ENCODE measurements around the gene ADCY5. TPM values are rescaled to one million over a fixed set of nuclear protein-coding genes. Genes with fewer than 3 reads are reported as not detected.

ADCY5 gene
- total RNA-seq, 1 experiment from 2014 or later, result 0.49 TPM

DNA sequence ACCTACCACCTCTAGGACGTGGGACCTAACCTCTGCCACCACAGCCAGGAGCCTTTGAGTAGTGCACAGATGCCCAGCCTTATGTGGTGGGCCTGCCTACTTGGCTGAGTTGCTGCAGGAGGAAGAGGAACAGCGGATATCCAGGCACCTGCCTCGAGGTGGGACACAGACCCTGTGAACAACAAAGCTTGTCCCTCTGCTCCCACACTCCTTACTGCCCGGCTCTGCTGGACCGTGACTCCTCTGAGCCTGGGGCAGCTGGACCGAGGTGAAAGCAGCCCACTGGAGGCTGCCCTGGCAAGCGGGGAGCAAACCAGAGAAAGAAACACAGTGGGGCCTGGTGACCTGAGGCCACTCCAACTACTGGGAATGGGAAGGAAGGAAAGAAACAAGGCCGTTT lies 149.3 kb downstream of the ADCY5 start:
- BruUV-seq (replicated peaks), result no TSS peak
- Histone ChIP-seq H3K9me3 (ENCODE audit: control insufficient read depth in 1 of 2, insufficient read depth in 1 of 2, low read depth in 1 of 2, low read length in 2 of 2) (no peaks in the 10 kb centered on the region), H3K79me2 (ENCODE audit: insufficient read depth, low read length) (no peaks in the 10 kb centered on the region), H3K4me1 (ENCODE audit: control insufficient read depth in 1 of 2, insufficient read depth in 2 of 2, low read length in 2 of 2) (no peaks in the 10 kb centered on the region), H4K20me1 (ENCODE audit: insufficient read depth) (no peaks in the 10 kb centered on the region), H3K27ac (ENCODE audit: low read depth, low read length) (no peak overlapping the region), H2AFZ (ENCODE audit: low read depth, low read length, poor library complexity, severe bottlenecking) (no peak overlapping the region), H3K9ac (ENCODE audit: low read length) (no peak overlapping the region), H3K9me2 (ENCODE audit: insufficient read depth) (no peaks in the 10 kb centered on the region), H3K36me3 (ENCODE audit: control insufficient read depth in 1 of 2, insufficient read depth in 2 of 2, low read length in 2 of 2) (no peaks in the 10 kb centered on the region), H3K4me3 (replicated peaks in 1 of 2; ENCODE audit: low read depth in 1 of 2, low read length in 2 of 2) (no peak overlapping the region), H3K27me3 (ENCODE audit: insufficient read depth, low read length) (peaks cover 4% of the 10 kb centered on the region; the same call in 1 of the 2 replicates), H3K4me2 (ENCODE audit: low read length) (no peak overlapping the region)
- DNase-seq (ENCODE audit: low read depth, low spot score) (no peak), ATAC-seq (no peak)
- intact Hi-C loops (cut with micrococcal nuclease), result no loop called here
- POLR2A ChIA-PET, result no interaction called here
- TF ChIP-seq YY1 (IDR thresholded peaks at IDR 0.05; ENCODE audit: extremely low read depth, insufficient replicate concordance, low read depth, low read length) (no peak), FOSL1 (IDR thresholded peaks at IDR 0.05; ENCODE audit: low read depth) (no peak), RAD21 (IDR thresholded peaks at IDR 0.05; ENCODE audit: low read depth) (no peak)
- RAD21 ChIA-PET (ENCODE audit: low non-redundant PET in 1 of 2, low total read pairs in 2 of 2, uncharacterized antibody in 2 of 2, unreplicated experiment in 2 of 2), result no interaction called here
- CTCF ChIA-PET, result no interaction called here

GRCh38 chr3:123298903-123299302 lies 150.0 kb downstream of the ADCY5 start:
- Histone ChIP-seq H3K4me2 (ENCODE audit: low read length) (no peak overlapping the region), H3K4me3 (replicated peaks in 1 of 2; ENCODE audit: low read depth in 1 of 2, low read length in 2 of 2) (no peak overlapping the region), H3K36me3 (ENCODE audit: control insufficient read depth in 1 of 2, insufficient read depth in 2 of 2, low read length in 2 of 2) (no peaks in the 10 kb centered on the region), H3K9ac (ENCODE audit: low read length) (no peak overlapping the region), H3K4me1 (ENCODE audit: control insufficient read depth in 1 of 2, insufficient read depth in 2 of 2, low read length in 2 of 2) (no peaks in the 10 kb centered on the region), H4K20me1 (ENCODE audit: insufficient read depth) (no peaks in the 10 kb centered on the region), H3K27me3 (ENCODE audit: insufficient read depth, low read length) (peaks cover 8% of the 10 kb centered on the region; the same call in 1 of the 2 replicates), H3K9me2 (ENCODE audit: insufficient read depth) (no peaks in the 10 kb centered on the region), H3K79me2 (ENCODE audit: insufficient read depth, low read length) (no peaks in the 10 kb centered on the region), H3K27ac (ENCODE audit: low read depth, low read length) (no peak overlapping the region), H3K9me3 (ENCODE audit: control insufficient read depth in 1 of 2, insufficient read depth in 1 of 2, low read depth in 1 of 2, low read length in 2 of 2) (no peaks in the 10 kb centered on the region), H2AFZ (ENCODE audit: low read depth, low read length, poor library complexity, severe bottlenecking) (no peak overlapping the region)
- intact Hi-C loops (cut with micrococcal nuclease), result no loop called here
- DNase-seq (ENCODE audit: low read depth, low spot score) (no peak), ATAC-seq (no peak)
- ChIA-PET RAD21 (ENCODE audit: low non-redundant PET in 1 of 2, low total read pairs in 2 of 2, uncharacterized antibody in 2 of 2, unreplicated experiment in 2 of 2) (no interaction called here), CTCF (no interaction called here), POLR2A (no interaction called here)
- BruUV-seq (replicated peaks), result no TSS peak
- TF ChIP-seq EZH2 (IDR thresholded peaks at IDR 0.05) (no peak), ZBTB33 (IDR thresholded peaks at IDR 0.05; ENCODE audit: extremely low read depth, insufficient replicate concordance, low read length) (no peak), POLR2AphosphoS5 (IDR thresholded peaks at IDR 0.05; ENCODE audit: low read depth, low read length) (no peak), ZNF274 (IDR thresholded peaks at IDR 0.05; ENCODE audit: low read depth, low read length) (no peak), MAX (IDR thresholded peaks at IDR 0.05) (no peak), EZH2phosphoT487 (IDR thresholded peaks at IDR 0.05; ENCODE audit: borderline replicate concordance) (no peak), EGR1 (IDR thresholded peaks at IDR 0.05; ENCODE audit: low read depth) (no peak), CBX3 (IDR thresholded peaks at IDR 0.05; ENCODE audit: low read depth) (no peak), RAD21 (IDR thresholded peaks at IDR 0.05; ENCODE audit: low read depth) (no peak)
- TF ChIP-seq, protein P1, sequence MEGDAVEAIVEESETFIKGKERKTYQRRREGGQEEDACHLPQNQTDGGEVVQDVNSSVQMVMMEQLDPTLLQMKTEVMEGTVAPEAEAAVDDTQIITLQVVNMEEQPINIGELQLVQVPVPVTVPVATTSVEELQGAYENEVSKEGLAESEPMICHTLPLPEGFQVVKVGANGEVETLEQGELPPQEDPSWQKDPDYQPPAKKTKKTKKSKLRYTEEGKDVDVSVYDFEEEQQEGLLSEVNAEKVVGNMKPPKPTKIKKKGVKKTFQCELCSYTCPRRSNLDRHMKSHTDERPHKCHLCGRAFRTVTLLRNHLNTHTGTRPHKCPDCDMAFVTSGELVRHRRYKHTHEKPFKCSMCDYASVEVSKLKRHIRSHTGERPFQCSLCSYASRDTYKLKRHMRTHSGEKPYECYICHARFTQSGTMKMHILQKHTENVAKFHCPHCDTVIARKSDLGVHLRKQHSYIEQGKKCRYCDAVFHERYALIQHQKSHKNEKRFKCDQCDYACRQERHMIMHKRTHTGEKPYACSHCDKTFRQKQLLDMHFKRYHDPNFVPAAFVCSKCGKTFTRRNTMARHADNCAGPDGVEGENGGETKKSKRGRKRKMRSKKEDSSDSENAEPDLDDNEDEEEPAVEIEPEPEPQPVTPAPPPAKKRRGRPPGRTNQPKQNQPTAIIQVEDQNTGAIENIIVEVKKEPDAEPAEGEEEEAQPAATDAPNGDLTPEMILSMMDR (IDR thresholded peaks at IDR 0.05 in 2 of 3, conservative IDR thresholded peaks at IDR 0.05 in 1 of 3; ENCODE audit: borderline replicate concordance in 1 of 3, insufficient read depth in 1 of 3, low read depth in 2 of 3, low read length in 2 of 3), result no peak
- TF ChIP-seq, protein P2, sequence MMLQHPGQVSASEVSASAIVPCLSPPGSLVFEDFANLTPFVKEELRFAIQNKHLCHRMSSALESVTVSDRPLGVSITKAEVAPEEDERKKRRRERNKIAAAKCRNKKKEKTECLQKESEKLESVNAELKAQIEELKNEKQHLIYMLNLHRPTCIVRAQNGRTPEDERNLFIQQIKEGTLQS (IDR thresholded peaks at IDR 0.05), result no peak
